PC-3 (cell line): ENCODE data around the gene FAM168B.

Experiments used
- EZH2 ChIP-seq: fragments of 300-600 bp; sonication (generic); IDR thresholded peaks from one replicate; pipeline ENCODE4 v1.6.1; 2017; ENCODE audit warnings: antibody characterized with exemption, mild to moderate bottlenecking, low read length; ENCODE audit not compliant: unreplicated experiment
- EZH2phosphoT487 ChIP-seq: fragments of 300-600 bp; sonication (generic); IDR thresholded peaks from 2 replicates; pipeline ENCODE4 v1.6.1; 2018; ENCODE audit warnings: mild to moderate bottlenecking, antibody characterized with exemption, low read length, borderline replicate concordance
- TF ChIP-seq, protein P1 (sequence below): fragments of 300-600 bp; sonication (generic); conservative IDR thresholded peaks from 2 replicates; pipeline ENCODE4 v1.5.1; 2017; ENCODE audit warnings: antibody characterized with exemption, low read depth, mild to moderate bottlenecking, low read length

DNA sequence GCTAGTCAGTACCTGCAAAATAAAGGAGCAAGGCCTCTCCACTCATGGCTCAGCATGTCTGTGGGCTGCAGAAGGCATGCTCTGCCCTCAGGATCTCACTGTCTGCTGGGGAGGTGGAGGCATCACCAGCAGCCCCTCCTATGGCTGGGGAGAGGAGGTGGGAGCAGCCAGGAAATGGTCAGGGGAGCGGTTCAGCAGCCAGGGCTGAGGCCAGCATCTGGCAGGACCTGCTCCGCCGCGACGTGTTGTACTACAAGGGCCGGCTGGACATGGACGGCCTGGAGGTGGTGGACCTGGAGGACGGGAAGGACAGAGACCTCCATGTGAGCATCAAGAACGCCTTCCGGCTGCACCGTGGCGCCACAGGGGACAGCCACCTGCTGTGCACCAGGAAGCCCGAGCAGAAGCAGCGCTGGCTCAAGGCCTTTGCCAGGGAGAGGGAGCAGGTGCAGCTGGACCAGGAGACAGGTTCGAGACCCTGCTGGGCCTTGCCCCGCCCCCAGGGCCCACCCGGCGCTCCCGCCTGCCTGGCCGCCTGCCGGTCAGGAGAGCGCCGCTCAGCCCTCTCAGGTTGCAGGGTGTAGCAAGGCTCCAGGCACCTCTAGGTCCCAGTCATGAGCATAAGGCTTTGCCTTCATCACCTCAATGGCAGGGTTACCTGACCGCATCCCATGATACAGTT is 49.0 kb downstream of the FAM168B start:
- TF ChIP-seq, protein P1, sequence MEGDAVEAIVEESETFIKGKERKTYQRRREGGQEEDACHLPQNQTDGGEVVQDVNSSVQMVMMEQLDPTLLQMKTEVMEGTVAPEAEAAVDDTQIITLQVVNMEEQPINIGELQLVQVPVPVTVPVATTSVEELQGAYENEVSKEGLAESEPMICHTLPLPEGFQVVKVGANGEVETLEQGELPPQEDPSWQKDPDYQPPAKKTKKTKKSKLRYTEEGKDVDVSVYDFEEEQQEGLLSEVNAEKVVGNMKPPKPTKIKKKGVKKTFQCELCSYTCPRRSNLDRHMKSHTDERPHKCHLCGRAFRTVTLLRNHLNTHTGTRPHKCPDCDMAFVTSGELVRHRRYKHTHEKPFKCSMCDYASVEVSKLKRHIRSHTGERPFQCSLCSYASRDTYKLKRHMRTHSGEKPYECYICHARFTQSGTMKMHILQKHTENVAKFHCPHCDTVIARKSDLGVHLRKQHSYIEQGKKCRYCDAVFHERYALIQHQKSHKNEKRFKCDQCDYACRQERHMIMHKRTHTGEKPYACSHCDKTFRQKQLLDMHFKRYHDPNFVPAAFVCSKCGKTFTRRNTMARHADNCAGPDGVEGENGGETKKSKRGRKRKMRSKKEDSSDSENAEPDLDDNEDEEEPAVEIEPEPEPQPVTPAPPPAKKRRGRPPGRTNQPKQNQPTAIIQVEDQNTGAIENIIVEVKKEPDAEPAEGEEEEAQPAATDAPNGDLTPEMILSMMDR: no peak
- no peak for TF ChIP-seq EZH2
- no peak for TF ChIP-seq EZH2phosphoT487
